Liver (tissue), 9 donors: ENCODE data around the gene COQ8B. TPM values are rescaled to one million over a fixed set of nuclear protein-coding genes. Genes with fewer than 3 reads are reported as not detected.

Source experiments
- DNase-seq: peaks from one replicate; pipeline ENCODE4 v3.0.0-alpha.2; 2017; ENCODE audit warnings: low spot score
- H3K27ac ChIP-seq, 2 donors: one replicate each; pipeline ENCODE4 v1.7.0; 2013; ENCODE audit warnings: inconsistent platforms in 2 of 2, low read length in 2 of 2, control low read depth in 1 of 2, low read depth in 1 of 2, mild to moderate bottlenecking in 1 of 2
- H3K27me3 ChIP-seq, 4 donors: one replicate each; pipeline versions ENCODE4 v1.6.1 to v1.7.0; 2013; ENCODE audit warnings: low read length in 3 of 4, inconsistent platforms in 1 of 4, mild to moderate bottlenecking in 1 of 4, moderate library complexity in 1 of 4; ENCODE audit not compliant: control insufficient read depth in 4 of 4, insufficient read depth in 4 of 4
- H3K36me3 ChIP-seq, 4 donors: one replicate each; pipeline versions ENCODE4 v1.6.1 to v1.7.0; 2013; ENCODE audit warnings: low read length in 3 of 4, mild to moderate bottlenecking in 3 of 4, low read depth in 1 of 4, moderate library complexity in 1 of 4; ENCODE audit not compliant: control insufficient read depth in 4 of 4, insufficient read depth in 3 of 4
- H3K4me1 ChIP-seq, 4 donors: one replicate each; pipeline versions ENCODE4 v1.6.1 to v1.7.0; 2013; ENCODE audit warnings: low read length in 3 of 4, mild to moderate bottlenecking in 3 of 4, moderate library complexity in 1 of 4; ENCODE audit not compliant: control insufficient read depth in 4 of 4, insufficient read depth in 4 of 4
- H3K4me3 ChIP-seq, 3 donors: one replicate each; pipeline versions ENCODE4 v1.6.1 to v1.7.0; 2013; ENCODE audit warnings: low read length in 3 of 3, control low read depth in 1 of 3, low read depth in 1 of 3, mild to moderate bottlenecking in 1 of 3
- H3K9ac ChIP-seq, 2 donors: one replicate each; pipeline ENCODE4 v1.7.0; 2013; ENCODE audit warnings: low read length in 2 of 2, mild to moderate bottlenecking in 2 of 2, moderate library complexity in 2 of 2, control low read depth in 1 of 2, low read depth in 1 of 2
- H3K9me3 ChIP-seq, 4 donors: one replicate each; pipeline versions ENCODE4 v1.6.1 to v1.7.0; 2013; ENCODE audit warnings: low read length in 3 of 4; ENCODE audit not compliant: control insufficient read depth in 4 of 4
- CTCF ChIP-seq: fragments of 150-350 bp; IDR thresholded peaks from 2 replicates; pipeline ENCODE4 v1.5.1; 2017; ENCODE audit warnings: improper control_type of control experiment, low read depth, low read length; ENCODE audit not compliant: missing input control
- EGR1 ChIP-seq, 2 donors: IDR thresholded peaks; 2 replicates each; pipeline ENCODE4 v1.6.1; 2016 to 2018; ENCODE audit warnings: antibody characterized with exemption in 2 of 2, low read depth in 2 of 2
- FOXA1 ChIP-seq: IDR thresholded peaks from 2 replicates; pipeline ENCODE4 v1.6.1; 2016; ENCODE audit warnings: antibody characterized with exemption
- FOXA2 ChIP-seq: IDR thresholded peaks from 2 replicates; pipeline ENCODE4 v1.6.1; 2016; ENCODE audit warnings: antibody characterized with exemption
- GABPA ChIP-seq, 2 donors: IDR thresholded peaks in 1 of 2; conservative IDR thresholded peaks in 1 of 2; 2 replicates each; pipeline ENCODE4 v1.6.1; 2016; ENCODE audit warnings: antibody characterized with exemption in 2 of 2, mild to moderate bottlenecking in 1 of 2, moderate library complexity in 1 of 2
- HNF4A ChIP-seq, 2 donors: conservative IDR thresholded peaks; 2 replicates each; pipeline ENCODE4 v1.6.1; 2016; ENCODE audit warnings: antibody characterized with exemption in 2 of 2, mild to moderate bottlenecking in 2 of 2
- HNF4G ChIP-seq: IDR thresholded peaks from 2 replicates; pipeline ENCODE4 v1.6.1; 2016; ENCODE audit warnings: antibody characterized with exemption
- JUND ChIP-seq, 2 donors: IDR thresholded peaks; 2 replicates each; pipeline ENCODE4 v1.6.1; 2016; ENCODE audit warnings: antibody characterized with exemption in 2 of 2
- NR2F2 ChIP-seq: IDR thresholded peaks from 2 replicates; pipeline ENCODE4 v1.6.1; 2016; ENCODE audit warnings: antibody characterized with exemption
- RAD21 ChIP-seq, 2 donors: IDR thresholded peaks; 2 replicates each; pipeline ENCODE4 v1.6.1; 2016; ENCODE audit warnings: antibody characterized with exemption in 2 of 2, mild to moderate bottlenecking in 2 of 2
- RXRA ChIP-seq, 2 donors: IDR thresholded peaks; 2 replicates each; pipeline ENCODE4 v1.6.1; 2017 to 2018; ENCODE audit warnings: antibody characterized with exemption in 2 of 2, mild to moderate bottlenecking in 1 of 2
- SP1 ChIP-seq: IDR thresholded peaks from 2 replicates; pipeline ENCODE4 v1.6.1; 2018; ENCODE audit warnings: antibody characterized with exemption, mild to moderate bottlenecking
- TAF1 ChIP-seq: conservative IDR thresholded peaks from 2 replicates; pipeline ENCODE4 v1.6.1; 2016; ENCODE audit warnings: antibody characterized with exemption, mild to moderate bottlenecking
- YY1 ChIP-seq: IDR thresholded peaks from 2 replicates; pipeline ENCODE4 v1.6.1; 2016; ENCODE audit warnings: antibody characterized with exemption, mild to moderate bottlenecking
- ZBTB33 ChIP-seq: IDR thresholded peaks from 2 replicates; pipeline ENCODE4 v1.6.1; 2016; ENCODE audit warnings: antibody characterized with exemption
- WGBS: extraction: QIAGEN DNeasy Blood & Tissue Kit; methylation state at CpG from one replicate; pipeline ENCODE4 v1.1.7; 2013; 5-methylcytosine and 5-hydroxymethylcytosine counted together
- polyA plus RNA-seq, 2 donors: library from polyadenylated mRNA; stranded (reverse) in 1 of 2; unstranded in 1 of 2; fragments of 200-250 nt in 1 of 2; fragments of >200 nt in 1 of 2; fragmentation: Nextera tagmentation in 1 of 2; extraction: Ambion mirVana in 1 of 2; gene quantifications; one replicate each; pipeline versions ENCODE4 v1.2.1 to v1.2.3, GENCODE V29; 2013 to 2015
- total RNA-seq, 2 donors: library from RNA; depleted of rRNA; stranded (reverse); fragments of >200 nt; gene quantifications; one replicate each; pipeline ENCODE4 v1.2.3, GENCODE V29; 2014
- TF ChIP-seq, protein P1 (sequence below): IDR thresholded peaks from 2 replicates; pipeline ENCODE4 v1.6.1; 2016; ENCODE audit warnings: antibody characterized with exemption, mild to moderate bottlenecking
- TF ChIP-seq, protein P2 (sequence below): IDR thresholded peaks from 2 replicates; pipeline ENCODE4 v1.6.1; 2016; ENCODE audit warnings: antibody characterized with exemption
- TF ChIP-seq, protein P3 (sequence below): IDR thresholded peaks from 2 replicates; pipeline ENCODE4 v1.6.1; 2016; ENCODE audit warnings: antibody characterized with exemption
- donor health status: healthy.
- donor health status: healthy.
- donor health status: healthy.
- donor health status: healthy.
- donor health status: healthy.

COQ8B gene
- total and polyA plus RNA-seq, 4 donors: 6.4 to 30.6 (median 19.9) TPM

DNA sequence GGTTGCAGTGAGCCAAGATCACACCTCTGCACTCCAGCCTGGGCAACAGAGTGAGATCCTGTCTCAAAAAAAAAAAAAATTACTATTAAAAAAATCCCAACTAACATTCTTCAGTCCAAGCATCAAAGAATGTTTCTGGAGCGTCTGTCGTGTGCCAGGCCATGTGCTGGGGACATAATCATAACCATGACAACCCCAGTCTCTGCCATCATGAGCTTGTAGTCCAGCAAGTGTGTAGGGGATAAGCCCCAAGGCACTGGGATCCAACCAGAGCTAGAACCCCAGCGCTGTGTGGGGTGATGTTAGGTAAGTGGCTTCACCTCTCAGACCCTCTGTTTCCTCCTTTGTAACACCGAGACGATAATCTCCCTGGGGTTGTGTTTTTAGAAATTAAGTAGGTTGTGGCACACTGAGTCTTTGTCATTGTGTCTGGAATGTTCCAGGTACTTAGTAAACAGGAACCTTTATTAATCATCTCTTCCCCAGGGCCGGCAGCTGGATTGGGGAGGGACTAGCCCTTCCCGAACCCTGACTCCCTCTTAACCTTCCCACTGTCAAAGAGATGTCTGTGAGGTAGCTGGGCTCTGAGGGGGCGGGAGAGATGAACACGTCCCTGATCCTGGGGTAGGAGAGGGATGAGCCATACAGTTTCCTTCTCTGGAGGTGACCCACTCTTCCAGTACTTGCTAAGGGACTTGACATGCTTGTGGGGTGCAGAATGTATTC, 5.4 kb upstream of the COQ8B start:
- Histone ChIP-seq H3K27me3 (no peaks in the 10 kb centered on the region), H3K4me1 (peaks cover 2 to 34% (median 22%) of the 10 kb centered on the region in 4 donors), H3K4me3 (no peak overlapping the region), H3K9me3 (no peaks in the 10 kb centered on the region), H3K27ac (no peak overlapping the region), H3K9ac (no peak overlapping the region), H3K36me3 (peaks cover 5 to 20% (median 15%) of the 10 kb centered on the region in 4 donors)
- DNase-seq: no peak
- TF ChIP-seq SP1: no peak
- no peak for TF ChIP-seq RAD21 (IDR thresholded peaks at IDR 0.05)
- no peak for TF ChIP-seq HNF4G
- no peak for TF ChIP-seq EGR1 (IDR thresholded peaks at IDR 0.05; ENCODE audit: low read depth in 2 of 2)
- no peak for TF ChIP-seq NR2F2
- TF ChIP-seq, protein P1, sequence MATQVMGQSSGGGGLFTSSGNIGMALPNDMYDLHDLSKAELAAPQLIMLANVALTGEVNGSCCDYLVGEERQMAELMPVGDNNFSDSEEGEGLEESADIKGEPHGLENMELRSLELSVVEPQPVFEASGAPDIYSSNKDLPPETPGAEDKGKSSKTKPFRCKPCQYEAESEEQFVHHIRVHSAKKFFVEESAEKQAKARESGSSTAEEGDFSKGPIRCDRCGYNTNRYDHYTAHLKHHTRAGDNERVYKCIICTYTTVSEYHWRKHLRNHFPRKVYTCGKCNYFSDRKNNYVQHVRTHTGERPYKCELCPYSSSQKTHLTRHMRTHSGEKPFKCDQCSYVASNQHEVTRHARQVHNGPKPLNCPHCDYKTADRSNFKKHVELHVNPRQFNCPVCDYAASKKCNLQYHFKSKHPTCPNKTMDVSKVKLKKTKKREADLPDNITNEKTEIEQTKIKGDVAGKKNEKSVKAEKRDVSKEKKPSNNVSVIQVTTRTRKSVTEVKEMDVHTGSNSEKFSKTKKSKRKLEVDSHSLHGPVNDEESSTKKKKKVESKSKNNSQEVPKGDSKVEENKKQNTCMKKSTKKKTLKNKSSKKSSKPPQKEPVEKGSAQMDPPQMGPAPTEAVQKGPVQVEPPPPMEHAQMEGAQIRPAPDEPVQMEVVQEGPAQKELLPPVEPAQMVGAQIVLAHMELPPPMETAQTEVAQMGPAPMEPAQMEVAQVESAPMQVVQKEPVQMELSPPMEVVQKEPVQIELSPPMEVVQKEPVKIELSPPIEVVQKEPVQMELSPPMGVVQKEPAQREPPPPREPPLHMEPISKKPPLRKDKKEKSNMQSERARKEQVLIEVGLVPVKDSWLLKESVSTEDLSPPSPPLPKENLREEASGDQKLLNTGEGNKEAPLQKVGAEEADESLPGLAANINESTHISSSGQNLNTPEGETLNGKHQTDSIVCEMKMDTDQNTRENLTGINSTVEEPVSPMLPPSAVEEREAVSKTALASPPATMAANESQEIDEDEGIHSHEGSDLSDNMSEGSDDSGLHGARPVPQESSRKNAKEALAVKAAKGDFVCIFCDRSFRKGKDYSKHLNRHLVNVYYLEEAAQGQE: no peak
- TF ChIP-seq FOXA2: no peak
- no peak for TF ChIP-seq RXRA (IDR thresholded peaks at IDR 0.05)
- no peak for TF ChIP-seq TAF1
- no peak for TF ChIP-seq FOXA1
- TF ChIP-seq, protein P2, sequence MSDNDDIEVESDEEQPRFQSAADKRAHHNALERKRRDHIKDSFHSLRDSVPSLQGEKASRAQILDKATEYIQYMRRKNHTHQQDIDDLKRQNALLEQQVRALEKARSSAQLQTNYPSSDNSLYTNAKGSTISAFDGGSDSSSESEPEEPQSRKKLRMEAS: no peak
- no peak for TF ChIP-seq CTCF
- TF ChIP-seq GABPA (IDR thresholded peaks at IDR 0.05 in 1 of 2, conservative IDR thresholded peaks at IDR 0.05 in 1 of 2): no peak
- TF ChIP-seq, protein P3, sequence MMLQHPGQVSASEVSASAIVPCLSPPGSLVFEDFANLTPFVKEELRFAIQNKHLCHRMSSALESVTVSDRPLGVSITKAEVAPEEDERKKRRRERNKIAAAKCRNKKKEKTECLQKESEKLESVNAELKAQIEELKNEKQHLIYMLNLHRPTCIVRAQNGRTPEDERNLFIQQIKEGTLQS: no peak
- no peak for TF ChIP-seq YY1
- TF ChIP-seq ZBTB33: no peak
- no peak for TF ChIP-seq HNF4A (conservative IDR thresholded peaks at IDR 0.05)
- no peak for TF ChIP-seq JUND (IDR thresholded peaks at IDR 0.05)
- 83% methylated on average over 9 of the region's 9 CpGs for WGBS
